Ishikawa (cell line): ENCODE results near the gene SLIT3.
A peak's percentile ranks its signal among the peaks of the same experiment; 100 is the strongest.

ENCODE experiments used
- CEBPB ChIP-seq: IDR thresholded peaks from 2 replicates; pipeline ENCODE4 v1.6.1; 2012
- CREB1 ChIP-seq: IDR thresholded peaks from 2 replicates; pipeline ENCODE4 v1.6.1; 2012; ENCODE audit warnings: low read depth
- EGR1 ChIP-seq: IDR thresholded peaks from 2 replicates; pipeline ENCODE4 v1.6.1; 2012
- EP300 ChIP-seq: IDR thresholded peaks from 2 replicates; pipeline ENCODE4 v1.6.1; 2012; ENCODE audit warnings: borderline replicate concordance
- FOXM1 ChIP-seq: IDR thresholded peaks from 2 replicates; pipeline ENCODE4 v1.6.1; 2012; ENCODE audit warnings: low read depth, borderline replicate concordance
- MAX ChIP-seq: IDR thresholded peaks from 2 replicates; pipeline ENCODE4 v1.6.1; 2012
- NFIC ChIP-seq: IDR thresholded peaks from 2 replicates; pipeline ENCODE4 v1.6.1; 2012
- RAD21 ChIP-seq: IDR thresholded peaks from 2 replicates; pipeline ENCODE4 v1.6.1; 2012; ENCODE audit warnings: low read depth
- REST ChIP-seq: IDR thresholded peaks from 2 replicates; pipeline ENCODE4 v1.6.1; 2012; ENCODE audit warnings: low read depth, mild to moderate bottlenecking
- TAF1 ChIP-seq: IDR thresholded peaks from 2 replicates; pipeline ENCODE4 v1.6.1; 2012; ENCODE audit warnings: low read depth, mild to moderate bottlenecking
- TCF12 ChIP-seq: IDR thresholded peaks from 2 replicates; pipeline ENCODE4 v1.6.1; 2012; ENCODE audit warnings: low read depth
- TEAD4 ChIP-seq: IDR thresholded peaks from 2 replicates; pipeline ENCODE4 v1.6.1; 2012
- USF1 ChIP-seq: IDR thresholded peaks from 2 replicates; pipeline ENCODE4 v1.6.1; 2012
- YY1 ChIP-seq: IDR thresholded peaks from 2 replicates; pipeline ENCODE4 v1.6.1; 2012; ENCODE audit warnings: low read depth
- ZBTB7A ChIP-seq: IDR thresholded peaks from 2 replicates; pipeline ENCODE4 v1.6.1; 2012; ENCODE audit warnings: low read depth

Gene SLIT3

GRCh38 chr5:169003721-169004541 lies 297.0 kb downstream of the SLIT3 start:
- TF ChIP-seq RAD21 (peak; percentile 50; the same call in 1 of the 2 replicates), EGR1 (no peak), NFIC (no peak)

- TF ChIP-seq NFIC: no peak
- no peak for TF ChIP-seq RAD21
- no peak for TF ChIP-seq YY1
- no peak for TF ChIP-seq MAX
- TF ChIP-seq TEAD4: no peak
- TF ChIP-seq ZBTB7A: no peak
- no peak for TF ChIP-seq FOXM1
- TF ChIP-seq TAF1: no peak
- TF ChIP-seq TCF12: no peak
- no peak for TF ChIP-seq CEBPB
- TF ChIP-seq EGR1: no peak
- no peak for TF ChIP-seq CREB1
- TF ChIP-seq REST: no peak
- TF ChIP-seq EP300: no peak
- no peak for TF ChIP-seq USF1
Measured at GRCh38 chr5:169002953-169003555, 297.9 kb downstream of the SLIT3 start.

- no peak for TF ChIP-seq CEBPB
- TF ChIP-seq TCF12: no peak
- TF ChIP-seq REST: no peak
Measured at GRCh38 chr5:169001394-169001793, 299.5 kb downstream of the SLIT3 start.

- TF ChIP-seq RAD21 (no peak), TEAD4 (no peak), MAX (no peak), TAF1 (no peak), CEBPB (no peak), ZBTB7A (no peak), CREB1 (no peak), TCF12 (no peak), REST (no peak), YY1 (no peak), EGR1 (no peak), EP300 (no peak), FOXM1 (no peak), USF1 (no peak), NFIC (no peak)
Measured at GRCh38 chr5:168995024-168995423, 305.9 kb downstream of the SLIT3 start.

- TF ChIP-seq RAD21: peak; percentile 52
- no peak for TF ChIP-seq MAX
Measured at GRCh38 chr5:168992687-168993086, 308.3 kb downstream of the SLIT3 start.
